HG03159 (cell line): ENCODE measurements around the gene ZNF75A.
"Not testable (repeated sequence)": the region's sequence is repeated elsewhere in the genome, so short reads cannot be mapped to it uniquely, and the experiment has no call there.

Experiments used
- ATAC-seq: cut with Tn5 transposase; IDR thresholded peaks from one replicate; pipeline ENCODE4 v1.9.1; 2021; ENCODE audit warnings: mild to moderate bottlenecking, moderate library complexity; ENCODE audit not compliant: unreplicated experiment

ZNF75A gene

GRCh38 chr16:3305109-3306068, at the start of gene ZNF75A, which contains the start of gene TIGD7:
Gene ZNF75A, plus strand, starts transcription at chr16:3305497. Its CDS starts 2,932 bp downstream, at chr16:3308429.
Gene TIGD7, minus strand, starts transcription at chr16:3305430. Its CDS starts 4,816 bp downstream, at chr16:3300614.
- ATAC-seq: peak; percentile 92

- no peak for ATAC-seq
Observed at GRCh38 chr16:3256146-3256865, 49.0 kb upstream of the ZNF75A start, which contains the start of gene MEFV. Gene MEFV, minus strand, starts transcription at chr16:3256633. Its CDS starts 46 bp downstream, at chr16:3256587.

- no peak for ATAC-seq
Observed at GRCh38 chr16:3256866-3257465, 48.3 kb upstream of the ZNF75A start.

GRCh38 chr16:3259836-3260235, 45.5 kb upstream of the ZNF75A start:
- no peak for ATAC-seq

GRCh38 chr16:3262517-3262916, 42.8 kb upstream of the ZNF75A start:
- no peak for ATAC-seq

- peak; percentile 76 for ATAC-seq
Observed at GRCh38 chr16:3264137-3265036, 40.9 kb upstream of the ZNF75A start.

- no peak for ATAC-seq
Observed at GRCh38 chr16:3266873-3267537, 38.3 kb upstream of the ZNF75A start.

GRCh38 chr16:3268294-3268693, 37.0 kb upstream of the ZNF75A start:
- no peak for ATAC-seq

- not testable (repeated sequence) for ATAC-seq
Observed at GRCh38 chr16:3270718-3271117, 34.6 kb upstream of the ZNF75A start.

- not testable (repeated sequence) for ATAC-seq
Observed at GRCh38 chr16:3271281-3271680, 34.0 kb upstream of the ZNF75A start.

GRCh38 chr16:3274490-3274889, 30.8 kb upstream of the ZNF75A start:
- ATAC-seq: no peak

GRCh38 chr16:3274947-3275346, 30.4 kb upstream of the ZNF75A start:
- no peak for ATAC-seq

- ATAC-seq: no peak
Observed at GRCh38 chr16:3276679-3277078, 28.6 kb upstream of the ZNF75A start.

GRCh38 chr16:3281222-3281820, 24.0 kb upstream of the ZNF75A start:
- no peak for ATAC-seq

- peak; percentile 25 for ATAC-seq
Observed at GRCh38 chr16:3282103-3282729, 23.1 kb upstream of the ZNF75A start.

GRCh38 chr16:3282730-3283542, 22.4 kb upstream of the ZNF75A start, which contains the start of gene ZNF263:
Gene ZNF263, plus strand, starts transcription at chr16:3283491. Its CDS starts 328 bp downstream, at chr16:3283819.
- ATAC-seq: peak; percentile 81

GRCh38 chr16:3283543-3284447, 21.5 kb upstream of the ZNF75A start:
- ATAC-seq: peak; percentile 21
